ENCODE data around the gene PIEZO2.

PIEZO2 gene

DNA sequence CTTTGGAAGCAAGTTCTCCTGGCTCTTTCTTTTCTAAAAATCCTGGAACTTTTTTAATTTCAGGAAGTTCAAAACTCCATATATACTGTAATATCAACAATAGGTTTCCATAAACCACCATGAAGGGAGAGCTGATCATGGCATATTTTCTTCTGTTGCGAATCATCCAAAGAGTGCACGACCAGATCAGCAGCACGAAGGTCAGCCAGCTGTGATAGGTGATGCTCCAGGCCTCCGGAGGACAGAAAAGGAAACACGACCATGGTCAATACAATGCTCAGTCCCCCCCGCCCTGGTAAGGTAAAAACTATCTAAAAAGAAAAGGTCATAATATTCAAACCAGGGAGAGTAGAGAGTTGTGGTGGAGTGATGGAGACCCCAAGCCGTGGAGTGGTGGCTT, 354.6 kb downstream of the PIEZO2 start:
- no peak for DNase-seq

DNA sequence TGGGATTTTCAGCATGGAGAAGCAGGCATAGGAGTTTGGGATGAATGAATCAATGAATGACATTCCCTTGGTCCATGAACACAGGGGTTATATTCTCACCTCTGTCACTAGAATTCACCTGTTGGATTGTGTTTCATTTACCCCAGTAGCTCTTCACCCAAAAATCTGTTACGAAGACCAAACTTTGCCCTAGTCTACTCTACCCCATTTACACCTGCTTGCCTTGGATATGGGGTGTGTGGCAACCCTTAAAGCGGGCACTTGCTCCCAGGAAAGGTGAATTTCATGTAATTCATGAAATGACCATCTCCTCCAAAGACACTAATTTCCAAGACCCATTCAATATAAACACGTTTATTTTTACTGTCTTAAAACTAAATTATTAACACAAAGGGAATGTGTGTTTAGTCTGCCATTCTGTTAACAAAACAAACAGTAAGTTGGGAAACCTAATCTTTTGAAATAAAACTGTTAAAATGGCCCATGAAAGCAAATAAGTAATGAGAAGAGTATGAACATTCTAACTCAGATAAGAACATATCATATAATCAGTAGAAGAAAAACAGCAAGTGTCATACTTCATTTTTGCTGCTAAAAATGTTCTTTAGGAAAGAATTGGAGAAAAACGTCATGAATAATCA, 355.5 kb downstream of the PIEZO2 start:
- no peak for DNase-seq

DNA sequence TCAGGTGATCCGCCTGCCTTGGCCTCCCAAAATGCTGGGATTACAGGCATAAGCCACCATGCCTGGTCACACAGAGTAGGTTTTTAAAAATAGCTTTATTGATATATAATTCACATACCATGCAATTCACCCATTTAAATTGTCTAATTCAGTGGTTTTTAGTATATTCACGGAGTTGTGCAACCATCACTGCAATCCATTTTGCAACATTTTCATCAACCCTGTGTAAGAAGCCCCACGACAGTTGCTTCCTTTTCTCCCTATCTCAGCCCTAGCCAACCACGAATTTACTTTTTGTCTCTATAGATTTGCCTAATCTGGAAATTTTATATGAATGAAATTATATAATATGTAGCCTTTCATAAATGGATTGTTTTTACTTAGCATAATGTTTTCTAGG, 357.2 kb downstream of the PIEZO2 start:
- DNase-seq = no peak

- DNase-seq = no peak
Observed at GRCh38 chr18:10791169-10791831, 358.1 kb downstream of the PIEZO2 start.

GRCh38 chr18:10789180-10789579, 360.2 kb downstream of the PIEZO2 start:
- no peak for DNase-seq

- peak in 46 of 58 donors; percentile 3 to 82 (median 38) for DNase-seq
Observed at GRCh38 chr18:10787293-10787901, 362.0 kb downstream of the PIEZO2 start.

DNA sequence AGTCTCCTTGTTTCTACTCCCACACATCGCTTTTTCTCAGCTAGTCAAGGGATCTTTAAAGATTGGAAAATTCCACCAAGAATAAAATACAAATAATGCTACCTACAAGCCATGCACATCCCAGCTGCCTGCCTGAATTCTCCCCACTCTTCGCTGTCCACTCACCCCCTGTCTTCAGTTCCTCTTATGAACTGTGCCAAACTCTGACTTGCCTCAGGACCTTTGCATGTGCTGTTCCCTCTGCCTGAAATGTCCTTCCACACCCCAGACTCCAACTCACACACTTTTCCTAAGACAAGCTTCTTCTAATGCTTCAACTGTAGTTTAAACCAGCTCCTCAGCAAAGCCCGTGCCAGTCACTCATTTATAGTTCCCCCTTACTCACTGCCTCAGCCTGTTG, 363.6 kb downstream of the PIEZO2 start:
- DNase-seq = no peak

GRCh38 chr18:10784596-10785202, 364.7 kb downstream of the PIEZO2 start:
- no peak for DNase-seq

- DNase-seq = peak in 2 of 58 donors; percentile 13 to 16
Observed at GRCh38 chr18:10783941-10784340, 365.4 kb downstream of the PIEZO2 start.

DNA sequence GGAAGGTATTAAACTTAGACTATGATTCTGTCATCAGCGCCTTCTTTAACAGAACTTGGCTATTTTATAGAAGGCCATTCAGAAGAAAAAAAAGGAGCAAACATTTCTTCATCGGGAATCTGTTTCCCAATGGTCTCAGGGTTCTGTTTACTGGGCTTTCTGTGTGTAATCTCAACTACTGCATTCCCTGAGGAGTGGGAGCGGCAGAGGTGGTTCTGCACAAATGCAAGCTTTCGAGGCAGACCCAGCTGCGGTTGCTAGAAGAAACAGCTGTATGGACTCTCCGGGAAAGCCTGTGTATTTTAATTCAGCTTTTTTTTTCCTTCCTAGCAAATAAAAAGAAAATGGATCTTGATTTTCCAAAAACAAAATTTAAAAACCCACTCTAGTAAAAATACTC, 372.9 kb downstream of the PIEZO2 start:
- DNase-seq = no peak

GRCh38 chr18:10775026-10775425, 374.3 kb downstream of the PIEZO2 start:
- DNase-seq = no peak

DNA sequence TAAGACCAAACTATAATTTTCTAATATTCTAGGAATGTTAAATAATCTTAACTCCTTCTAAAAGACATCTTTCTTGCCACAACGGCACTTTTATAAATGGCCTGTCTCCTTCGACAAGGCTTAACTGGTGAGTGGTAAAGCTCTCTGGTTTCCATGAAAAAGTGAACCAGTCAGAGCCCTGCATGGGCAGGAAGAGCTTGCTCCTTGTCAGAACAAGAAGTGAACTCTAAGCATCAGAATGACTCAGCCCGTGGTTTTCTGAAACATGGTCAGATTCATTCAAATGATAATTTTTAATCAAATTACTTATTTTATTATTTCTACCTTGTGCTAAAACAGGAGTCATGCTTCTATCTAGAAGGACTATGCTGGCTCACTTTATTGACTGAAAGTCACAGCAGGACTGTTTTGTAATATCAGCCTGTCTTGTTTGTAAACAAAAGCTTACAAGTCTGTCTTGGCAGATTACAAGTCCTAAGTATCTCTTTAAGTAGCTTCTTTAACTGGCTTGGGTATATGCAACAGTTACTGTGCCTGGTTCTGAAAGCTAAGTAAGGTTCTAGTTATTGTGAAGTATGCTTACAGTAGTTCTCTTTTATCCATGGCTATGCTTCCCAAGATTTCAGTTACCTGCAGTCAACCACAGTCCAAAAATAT, 378.2 kb downstream of the PIEZO2 start:
- no peak for DNase-seq

DNA sequence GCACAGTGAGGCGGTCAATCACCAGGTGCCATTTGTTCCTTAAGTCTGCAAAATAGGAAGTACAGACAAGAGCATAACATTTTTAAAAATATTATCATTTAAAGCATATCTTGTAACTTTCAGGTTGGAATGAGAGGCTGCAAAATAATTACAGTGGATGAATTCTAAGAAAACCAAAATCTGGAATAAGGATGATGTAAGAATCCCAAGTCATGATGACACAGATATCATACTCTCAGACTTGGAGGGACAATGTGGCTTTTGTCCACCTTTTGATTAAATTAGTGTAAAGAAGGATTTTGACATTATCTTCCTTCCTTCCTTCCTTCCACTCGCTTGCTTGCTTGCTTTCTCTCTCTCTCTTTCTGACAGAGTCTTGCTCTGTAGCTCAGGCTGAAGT, 379.1 kb downstream of the PIEZO2 start:
- DNase-seq = no peak

DNA sequence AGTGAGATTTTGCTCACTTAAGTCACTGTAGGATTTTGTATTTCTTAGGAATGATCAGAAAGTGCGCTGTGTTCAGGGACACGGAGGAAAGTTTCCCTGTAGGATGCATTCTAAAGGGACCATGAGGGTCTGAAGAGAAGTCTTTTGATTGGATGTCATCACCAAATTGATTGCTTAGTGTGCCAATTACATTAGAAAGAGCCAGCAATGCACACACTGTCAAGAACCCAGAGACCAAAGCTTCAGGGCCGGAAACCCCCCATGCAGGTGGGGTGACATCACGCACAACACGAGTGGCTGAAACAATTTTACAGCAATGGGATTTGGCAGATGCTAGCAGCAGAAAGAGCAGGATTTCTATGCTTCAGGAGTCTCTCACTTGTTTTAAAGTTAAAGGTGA, 381.1 kb downstream of the PIEZO2 start:
- DNase-seq = no peak

- no peak for DNase-seq
Observed at GRCh38 chr18:10767658-10768057, 381.7 kb downstream of the PIEZO2 start.

- no peak for DNase-seq
Observed at GRCh38 chr18:10760986-10761385, 388.4 kb downstream of the PIEZO2 start.

GRCh38 chr18:10759241-10759640, 390.1 kb downstream of the PIEZO2 start:
- no peak for DNase-seq

- DNase-seq = no peak
Observed at GRCh38 chr18:10757946-10758345, 391.4 kb downstream of the PIEZO2 start.

- no peak for DNase-seq
Observed at GRCh38 chr18:10757349-10757748, 392.0 kb downstream of the PIEZO2 start.

DNA sequence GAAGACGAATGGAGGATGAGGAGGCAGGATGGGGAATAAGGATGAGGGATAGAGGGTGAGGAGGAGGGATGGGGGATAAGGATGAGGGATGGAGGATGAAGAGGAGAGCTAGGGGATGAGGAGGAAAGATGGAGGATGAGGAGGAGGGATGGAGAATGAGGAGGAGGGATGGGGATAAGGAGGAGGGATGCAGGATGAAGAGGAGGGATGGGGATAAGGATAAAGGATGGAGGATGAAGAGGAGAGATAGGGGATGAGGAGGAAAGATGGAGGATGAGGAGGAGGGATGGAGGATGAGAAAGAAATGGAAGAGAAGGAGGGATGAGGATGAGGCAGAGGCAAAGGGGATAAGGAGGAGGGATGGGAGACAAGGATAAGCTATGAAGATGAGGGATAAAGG, 393.5 kb downstream of the PIEZO2 start:
- no peak for DNase-seq

DNA sequence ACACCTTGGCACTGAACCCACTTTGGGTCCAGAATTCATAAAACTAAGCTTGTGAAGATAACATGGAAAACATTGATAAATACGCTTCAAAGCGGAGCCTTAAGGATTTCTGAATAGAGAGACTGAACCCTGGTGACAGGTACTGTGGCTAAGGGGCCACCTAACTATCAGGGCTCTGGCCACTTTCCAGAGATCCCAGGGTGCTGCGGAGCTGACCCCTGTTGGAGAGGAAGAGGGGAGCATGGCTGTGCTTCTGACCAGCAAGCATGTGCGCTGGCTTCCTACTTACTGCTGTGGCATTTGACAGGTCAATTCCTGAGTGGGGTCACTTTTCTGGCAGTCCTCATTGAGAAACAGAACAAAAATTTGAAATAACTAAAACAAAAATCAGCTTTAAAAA, 395.2 kb downstream of the PIEZO2 start:
- no peak for DNase-seq

GRCh38 chr18:10752382-10752781, 397.0 kb downstream of the PIEZO2 start:
- DNase-seq = no peak

All from anterior cingulate cortex (tissue), 58 donors.